Measurements from ENCODE around the gene GNG7. TPM values are rescaled to one million over a fixed set of nuclear protein-coding genes. Genes with fewer than 3 reads are reported as not detected.
"Not testable (repeated sequence)": the region's sequence is repeated elsewhere in the genome, so short reads cannot be mapped to it uniquely, and the experiment has no call there.

Gene GNG7
- total and polyA plus RNA-seq, 3 donors from 2014 or later = 16.9 to 38.7 (median 25.3) TPM

- TF ChIP-seq POLR2A (IDR thresholded peaks at IDR 0.05) (no peak), CTCF (IDR thresholded peaks at IDR 0.05) (peak; percentile 94 to 98 (median 97))
- no peaks in the 10 kb centered on the region for H3K27me3 ChIP-seq
- H3K36me3 ChIP-seq (ENCODE audit: low read depth, missing control alignments) = no peaks in the 10 kb centered on the region
- DNase-seq = peak; percentile 95
- 9 to 45% methylated on average over 8 to 45 of the region's 46 CpGs for WGBS, 2 donors
- H3K27ac ChIP-seq = peak overlapping the region; percentile 44 to 48
- H3K4me1 ChIP-seq = no peaks in the 10 kb centered on the region
- intact Hi-C loops (cut with DNase I; ENCODE audit: low total_unique reads) = loop anchor here (10.0 kb wide), 1 partner anchor 136 kb away; the partner anchor contains the start of gene GADD45B
- H3K9me3 ChIP-seq = no peaks in the 10 kb centered on the region
- H3K4me3 ChIP-seq = peak overlapping the region; percentile 22 to 25
These were observed 91.6 kb downstream of the GNG7 start for GRCh38 chr19:2610637-2611482.

DNA sequence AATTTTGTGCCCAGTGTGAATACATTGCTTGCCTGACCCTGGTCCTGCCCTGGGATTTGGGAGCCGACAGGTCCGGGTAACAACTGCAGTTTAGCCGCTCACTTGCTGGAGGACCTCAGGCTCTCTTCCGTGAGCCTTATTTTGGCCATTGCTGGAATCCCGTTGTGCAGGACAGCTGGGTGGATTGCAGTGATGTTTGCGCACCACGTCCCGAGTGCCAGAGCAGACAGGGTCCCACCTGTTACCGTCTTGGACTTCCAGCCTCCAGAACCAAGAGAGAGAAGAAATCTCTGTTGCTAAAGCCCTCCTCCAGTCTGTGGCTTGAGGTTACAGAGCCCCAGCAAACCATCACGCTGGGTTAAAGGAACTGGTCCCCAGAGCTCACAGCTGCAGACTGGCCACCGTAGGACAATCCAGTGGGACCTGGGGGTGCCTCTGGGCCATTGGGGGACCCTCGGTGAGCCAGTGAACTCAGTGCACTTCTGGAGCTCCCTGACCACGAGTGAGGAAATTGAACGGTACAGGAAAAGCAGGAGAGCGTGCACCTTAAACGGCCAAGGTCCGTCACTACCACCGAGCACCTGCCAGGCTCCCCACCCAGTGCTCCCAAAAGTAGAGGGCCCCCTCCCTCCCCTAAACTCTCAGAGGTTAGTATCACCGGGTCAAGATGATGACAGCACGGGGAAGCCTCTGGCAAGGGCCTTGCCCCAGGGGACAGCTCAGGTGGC is 92.9 kb downstream of the GNG7 start:
- Histone ChIP-seq H3K27me3 (no peaks in the 10 kb centered on the region), H3K4me3 (no peak overlapping the region), H3K4me1 (no peaks in the 10 kb centered on the region), H3K9me3 (no peaks in the 10 kb centered on the region), H3K27ac (no peak overlapping the region), H3K36me3 (ENCODE audit: low read depth, missing control alignments) (no peaks in the 10 kb centered on the region)
- TF ChIP-seq CTCF (IDR thresholded peaks at IDR 0.05) (no peak), POLR2A (IDR thresholded peaks at IDR 0.05) (no peak)
- intact Hi-C loops (cut with DNase I; ENCODE audit: low total_unique reads) = loop anchor here (10.0 kb wide), 1 partner anchor 135 kb away; the partner anchor contains the start of gene GADD45B
- no peak for DNase-seq
- WGBS, 2 donors = 74 to 78% methylated on average over 18 to 20 of the region's 20 CpGs

DNA sequence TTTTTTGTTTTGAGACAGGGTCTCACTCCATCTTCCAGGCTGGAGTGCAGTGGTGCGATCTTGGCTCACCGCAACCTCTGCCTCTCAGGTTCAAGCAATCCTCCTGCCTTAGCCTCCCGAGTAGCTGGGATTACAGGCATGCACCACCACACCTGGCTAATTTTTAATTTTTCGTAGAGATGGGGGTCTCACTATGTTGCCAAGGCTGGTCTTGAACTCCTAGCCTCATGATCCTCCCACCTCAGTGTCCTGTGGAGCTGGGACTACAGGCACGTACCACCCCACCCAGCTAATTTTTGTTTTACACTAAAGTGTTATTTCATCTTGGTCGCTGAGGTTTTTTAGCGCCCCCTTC is 93.5 kb downstream of the GNG7 start:
- intact Hi-C loops (cut with DNase I; ENCODE audit: low total_unique reads); H3K9me3 ChIP-seq; DNase-seq; H3K4me1 ChIP-seq; H3K4me3 ChIP-seq; H3K27me3 ChIP-seq; H3K27ac ChIP-seq; H3K36me3 ChIP-seq (ENCODE audit: low read depth, missing control alignments): not testable (repeated sequence)
- WGBS, 2 donors = 84 to 95% methylated on average over 7 of the region's 7 CpGs

DNA sequence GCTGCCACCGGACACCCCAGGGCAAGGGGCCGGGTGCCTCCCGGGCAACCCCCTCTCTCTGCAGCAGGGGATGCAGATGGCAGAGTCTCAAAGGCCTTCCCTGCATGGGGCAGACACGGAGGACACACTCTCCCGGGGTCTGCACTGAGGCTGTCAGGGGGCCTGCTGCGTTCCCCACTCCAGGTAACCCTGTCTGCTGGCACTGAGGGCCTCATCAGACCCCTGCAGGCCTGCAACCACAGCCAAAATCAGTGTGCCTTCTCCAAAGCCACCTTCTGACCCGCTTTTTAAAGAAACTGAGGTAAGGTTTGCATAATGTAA is 93.9 kb downstream of the GNG7 start:
- Histone ChIP-seq H3K4me3 (no peak overlapping the region), H3K4me1 (peaks cover under 1% of the 10 kb centered on the region), H3K9me3 (no peaks in the 10 kb centered on the region), H3K36me3 (ENCODE audit: low read depth, missing control alignments) (no peaks in the 10 kb centered on the region), H3K27ac (no peak overlapping the region), H3K27me3 (no peaks in the 10 kb centered on the region)
- intact Hi-C loops (cut with DNase I; ENCODE audit: low total_unique reads) = no loop called here
- TF ChIP-seq CTCF (IDR thresholded peaks at IDR 0.05) (no peak), POLR2A (IDR thresholded peaks at IDR 0.05) (no peak)
- 94 to 100% methylated on average over 2 to 7 of the region's 7 CpGs for WGBS, 2 donors
- DNase-seq = no peak

- Histone ChIP-seq H3K27ac (no peak overlapping the region), H3K9me3 (no peaks in the 10 kb centered on the region), H3K4me3 (no peak overlapping the region), H3K27me3 (no peaks in the 10 kb centered on the region), H3K4me1 (peaks cover 7% of the 10 kb centered on the region), H3K36me3 (ENCODE audit: low read depth, missing control alignments) (no peaks in the 10 kb centered on the region)
- intact Hi-C loops (cut with DNase I; ENCODE audit: low total_unique reads) = no loop called here
- TF ChIP-seq POLR2A (IDR thresholded peaks at IDR 0.05) (no peak), CTCF (IDR thresholded peaks at IDR 0.05) (no peak)
- WGBS, 2 donors = 55 to 72% methylated on average over 39 to 47 of the region's 47 CpGs
- DNase-seq = no peak
These were observed 94.5 kb downstream of the GNG7 start for GRCh38 chr19:2607712-2608601.

DNA sequence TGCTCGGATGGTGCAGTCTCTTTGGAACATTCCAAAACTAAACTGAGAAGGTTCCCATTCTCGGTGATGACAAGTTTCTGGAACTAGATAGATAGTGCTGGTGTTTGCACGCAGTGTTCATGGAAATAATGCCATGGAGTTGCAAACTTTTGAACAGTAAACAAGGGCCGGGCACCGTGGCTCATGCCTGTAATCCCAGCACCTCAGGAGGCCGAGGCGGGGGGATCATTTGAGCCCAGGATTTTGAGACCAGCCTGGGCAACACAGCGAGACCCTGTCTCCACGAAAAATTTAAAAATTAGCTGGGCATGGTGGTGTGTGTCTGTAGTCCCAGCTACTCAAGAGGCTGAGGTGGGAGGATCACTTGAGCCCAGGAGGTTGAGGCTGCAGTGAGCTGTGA is 95.7 kb downstream of the GNG7 start:
- H3K4me1 ChIP-seq = peaks cover 14% of the 10 kb centered on the region
- intact Hi-C loops (cut with DNase I; ENCODE audit: low total_unique reads); H3K27me3 ChIP-seq; H3K27ac ChIP-seq; DNase-seq; H3K9me3 ChIP-seq; H3K36me3 ChIP-seq (ENCODE audit: low read depth, missing control alignments); H3K4me3 ChIP-seq: not testable (repeated sequence)
- 78 to 82% methylated on average over 9 of the region's 9 CpGs for WGBS, 2 donors

- H3K36me3 ChIP-seq (ENCODE audit: low read depth, missing control alignments); intact Hi-C loops (cut with DNase I; ENCODE audit: low total_unique reads); H3K9me3 ChIP-seq; H3K4me3 ChIP-seq; DNase-seq; H3K27ac ChIP-seq; H3K27me3 ChIP-seq: not testable (repeated sequence)
- WGBS, 2 donors = 85 to 92% methylated on average over 7 to 9 of the region's 9 CpGs
- peaks cover 14% of the 10 kb centered on the region for H3K4me1 ChIP-seq
These were observed 96.6 kb downstream of the GNG7 start for GRCh38 chr19:2605889-2606288.

All from testis (tissue), 3 donors.